Gastrocnemius medialis (tissue), 4 donors: ENCODE results near the gene ZNF649.

Experiments
- CTCF ChIP-seq, 5 experiments: fragments of 450-650 bp in 3 of 5; fragments of 200-600 bp in 2 of 5; sonication (generic) in 2 of 5; IDR thresholded peaks in 4 of 5; conservative IDR thresholded peaks in 1 of 5; 1 replicate in 4 of 5; 2 replicates in 1 of 5; pipeline ENCODE4 v1.5.1; 2016 to 2019; ENCODE audit warnings: antibody characterized with exemption in 5 of 5, mild to moderate bottlenecking in 3 of 5, moderate library complexity in 3 of 5
- POLR2A ChIP-seq, 2 donors: fragments of 450-650 bp; IDR thresholded peaks; one replicate each; pipeline ENCODE4 v1.6.1; 2017; ENCODE audit warnings: antibody characterized with exemption in 2 of 2, mild to moderate bottlenecking in 2 of 2, moderate library complexity in 2 of 2

- TF ChIP-seq CTCF (IDR thresholded peaks at IDR 0.05 in 4 of 5, conservative IDR thresholded peaks at IDR 0.05 in 1 of 5) (no peak), POLR2A (IDR thresholded peaks at IDR 0.05) (no peak)
Measured at GRCh38 chr19:51926426-51926783, 21.6 kb upstream of the ZNF649 start.
